NCI-H1417 (cell line): ENCODE results near the gene USP40.

Source experiments
- DNase-seq, 3 experiments: peaks; one replicate each; lab custom pipeline; 2025; lab: John Stamatoyannopoulos, UW

The USP40 gene

GRCh38 chr2:233476063-233476410, 90.5 kb downstream of the USP40 start:
- DNase-seq = no peak

GRCh38 chr2:233474308-233475160, 92.0 kb downstream of the USP40 start:
- no peak for DNase-seq

GRCh38 chr2:233473878-233474277, 92.7 kb downstream of the USP40 start:
- DNase-seq = no peak

DNA sequence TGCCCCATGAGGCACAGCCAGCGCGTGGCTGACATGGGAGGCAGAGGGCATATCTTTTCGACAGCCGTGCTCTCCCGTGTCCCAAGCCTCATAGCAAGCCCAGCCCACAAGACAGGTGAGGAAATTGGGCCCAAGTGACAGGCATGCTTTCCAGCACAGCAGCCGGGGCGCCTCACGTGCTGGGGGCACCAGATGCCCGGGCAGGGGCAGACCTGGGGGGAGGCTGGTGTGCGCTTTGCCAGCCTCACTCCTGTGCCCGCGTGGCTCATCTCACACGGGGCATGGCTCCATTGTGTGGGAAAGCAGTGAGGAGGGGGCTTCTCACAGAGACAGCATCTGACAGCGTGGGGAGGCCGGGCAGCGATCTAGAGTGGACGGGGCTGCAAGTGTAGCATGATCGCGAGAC, 93.2 kb downstream of the USP40 start:
- no peak for DNase-seq

GRCh38 chr2:233471291-233472035, 95.1 kb downstream of the USP40 start:
- no peak for DNase-seq

- DNase-seq = no peak
Observed at GRCh38 chr2:233470839-233471238, 95.7 kb downstream of the USP40 start.

DNA sequence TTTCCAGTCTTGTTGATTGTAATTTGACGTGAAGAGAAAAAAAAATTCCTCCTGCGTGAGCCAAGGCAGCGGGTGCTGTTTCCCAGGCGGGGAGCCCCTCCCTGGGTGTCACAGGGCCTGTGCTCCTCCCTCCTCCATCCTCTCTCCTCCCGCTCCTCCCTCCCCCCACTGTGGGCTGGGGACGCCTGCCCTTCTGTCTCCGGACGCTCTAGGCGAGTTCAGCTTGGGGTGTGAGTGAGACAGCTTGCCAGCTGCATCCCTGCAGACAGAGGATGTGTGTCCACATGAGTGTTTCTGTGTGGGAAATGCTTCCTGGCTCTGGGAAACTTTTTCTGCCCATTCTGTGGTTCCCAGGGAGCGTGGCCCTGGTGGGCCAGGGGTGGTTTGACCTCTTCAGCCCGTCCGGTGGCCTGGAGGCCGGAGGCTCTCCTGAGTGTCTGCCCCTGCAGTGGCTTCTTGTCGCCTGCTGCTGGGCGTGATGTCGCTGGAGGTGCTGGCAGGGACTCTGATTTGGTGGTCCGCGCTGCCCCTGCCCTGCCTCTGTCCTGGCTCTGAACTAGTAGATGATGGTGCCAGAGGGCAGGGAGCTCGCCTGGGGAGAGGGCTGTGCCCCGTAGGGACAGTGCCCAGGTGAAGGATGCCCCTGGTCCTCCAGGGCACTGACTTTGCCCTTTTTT, 96.4 kb downstream of the USP40 start:
- DNase-seq = peak in 1 of 3 experiments; percentile 48

DNA sequence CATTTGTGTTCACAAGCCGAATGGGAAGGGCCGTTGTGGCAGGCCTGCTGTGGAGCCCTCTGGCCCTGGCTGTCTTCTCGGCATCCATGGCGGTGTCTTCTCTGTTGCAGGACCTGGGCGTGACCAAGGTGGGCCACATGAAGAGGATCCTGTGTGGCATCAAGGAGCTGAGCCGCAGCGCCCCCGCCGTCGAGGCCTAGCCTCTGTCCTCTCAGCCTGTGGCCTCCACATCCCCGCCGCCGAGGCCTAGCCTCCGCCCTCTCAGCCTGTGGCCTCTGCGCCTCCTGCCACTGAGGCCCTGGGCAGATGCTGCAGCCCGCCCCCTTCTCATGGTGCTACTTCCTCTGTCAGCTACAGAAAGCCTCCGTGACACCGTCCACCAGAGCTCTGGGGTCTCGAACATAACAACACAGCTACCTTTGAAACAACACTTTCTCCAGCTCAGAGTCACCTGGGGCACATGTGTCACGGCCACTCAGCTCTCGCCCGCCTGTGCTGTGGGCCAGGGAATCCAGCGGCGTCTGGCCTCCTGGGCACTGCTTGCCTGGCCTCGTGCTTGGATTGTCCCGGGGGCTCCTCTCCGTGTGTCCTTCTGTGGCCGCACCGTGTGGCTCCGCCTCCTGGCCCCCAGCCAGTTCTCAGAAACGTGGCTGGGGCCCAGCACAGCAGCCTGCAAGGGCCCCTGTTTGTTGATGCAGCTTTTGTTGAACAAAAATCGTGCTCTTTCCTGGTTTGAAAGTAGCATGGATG, 97.1 kb downstream of the USP40 start:
- peak in 2 of 3 experiments; percentile 24 to 48 for DNase-seq

GRCh38 chr2:233468741-233469110, 97.9 kb downstream of the USP40 start:
- DNase-seq = no peak

DNA sequence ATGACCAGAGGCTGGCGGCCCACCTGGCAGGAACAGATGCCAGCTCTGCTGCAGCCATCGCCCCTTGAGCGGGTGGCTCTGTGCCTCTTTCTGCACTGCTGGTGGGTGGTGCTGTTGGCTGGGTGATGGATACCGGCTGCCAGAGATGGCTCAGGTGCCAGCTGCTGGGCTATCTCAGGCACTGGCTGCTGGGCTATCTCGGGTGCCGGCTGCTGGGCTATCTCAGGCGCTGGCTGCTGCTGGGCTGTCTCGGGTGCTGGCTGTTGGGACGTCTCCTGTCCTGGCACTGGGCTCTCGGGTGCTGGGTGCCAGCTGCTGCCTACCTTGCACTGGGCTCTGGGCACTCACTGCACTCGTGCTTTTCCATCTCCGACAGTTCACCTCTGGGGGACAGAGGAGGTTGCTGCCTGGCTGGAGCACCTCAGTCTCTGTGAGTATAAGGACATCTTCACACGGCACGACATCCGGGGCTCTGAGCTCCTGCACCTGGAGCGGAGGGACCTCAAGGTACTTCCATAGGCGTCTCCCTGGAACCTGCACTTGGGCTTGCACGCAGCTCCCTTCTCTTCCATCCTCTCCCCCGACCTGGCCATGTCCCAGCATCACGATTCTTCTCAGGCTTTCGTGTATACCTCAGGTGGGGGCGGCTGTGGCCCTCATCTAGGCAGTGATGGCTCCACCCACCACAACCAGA, 98.4 kb downstream of the USP40 start:
- no peak for DNase-seq

- DNase-seq = no peak
Observed at GRCh38 chr2:233466991-233467603, 99.5 kb downstream of the USP40 start.

DNA sequence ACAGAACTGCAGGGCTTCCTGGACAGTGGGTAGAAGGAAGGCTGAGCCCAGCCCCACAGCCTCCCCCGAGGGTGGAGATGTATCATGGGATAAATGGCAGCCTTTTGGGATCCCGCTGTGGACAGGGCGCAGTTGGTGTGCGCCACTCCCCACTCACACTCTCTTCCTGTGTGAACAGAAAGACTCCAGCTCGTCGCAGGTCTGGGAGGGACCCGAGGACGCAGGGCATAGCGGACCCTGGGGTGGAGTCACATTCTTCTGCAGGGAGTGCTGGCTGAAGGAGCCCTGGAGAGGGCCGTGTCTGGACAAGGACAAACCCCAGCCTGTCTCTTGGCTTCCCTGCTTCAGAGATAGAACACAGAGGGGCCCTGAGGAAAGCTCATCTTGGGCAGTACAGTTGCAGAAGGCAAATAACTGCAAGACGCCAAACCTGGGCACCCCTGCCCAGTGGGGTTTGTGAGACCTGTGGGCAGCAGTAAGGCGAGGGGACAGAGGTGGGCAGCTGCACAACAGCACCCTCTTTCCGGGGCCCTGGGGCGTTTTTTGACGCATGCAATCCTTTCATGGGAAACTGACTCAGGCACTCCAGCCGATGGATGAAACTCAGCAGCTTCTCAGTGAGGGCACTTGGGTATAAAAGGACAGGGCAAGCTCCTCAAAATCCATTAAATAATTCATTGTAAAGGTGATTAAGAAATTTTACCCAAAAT, 101.9 kb downstream of the USP40 start:
- DNase-seq = no peak

- no peak for DNase-seq
Observed at GRCh38 chr2:233464056-233464455, 102.5 kb downstream of the USP40 start.

GRCh38 chr2:233463586-233463985, 103.0 kb downstream of the USP40 start:
- DNase-seq = no peak

DNA sequence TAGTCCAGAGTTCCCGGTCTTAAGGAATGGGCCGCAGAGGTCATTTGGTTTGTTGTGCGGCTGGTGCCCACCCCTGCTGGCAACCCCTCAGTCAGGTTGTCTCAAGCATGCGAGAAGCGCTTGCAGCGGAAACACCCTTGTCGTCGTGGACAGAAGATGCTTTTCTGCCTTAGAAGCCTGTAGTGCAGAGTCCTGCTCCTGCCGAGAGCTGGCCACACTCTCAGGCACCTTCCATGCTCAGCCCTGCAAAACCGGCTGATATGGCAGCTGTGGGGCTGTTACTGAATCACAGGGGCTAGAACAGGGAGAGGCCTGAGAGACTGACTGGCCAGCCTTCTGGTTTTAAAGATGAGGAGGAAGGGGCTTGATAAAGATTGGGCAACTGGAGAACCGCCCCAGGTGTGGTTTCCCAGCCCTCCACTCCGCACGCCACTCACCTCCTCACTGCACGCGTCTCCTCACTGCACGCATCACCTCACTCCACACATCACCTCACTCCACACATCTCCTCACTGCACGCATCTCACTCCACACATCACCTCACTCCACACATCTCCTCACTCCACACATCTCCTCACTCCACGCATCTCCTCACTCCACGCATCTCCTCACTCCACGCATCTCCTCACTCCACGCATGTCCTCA, 103.6 kb downstream of the USP40 start:
- no peak for DNase-seq

DNA sequence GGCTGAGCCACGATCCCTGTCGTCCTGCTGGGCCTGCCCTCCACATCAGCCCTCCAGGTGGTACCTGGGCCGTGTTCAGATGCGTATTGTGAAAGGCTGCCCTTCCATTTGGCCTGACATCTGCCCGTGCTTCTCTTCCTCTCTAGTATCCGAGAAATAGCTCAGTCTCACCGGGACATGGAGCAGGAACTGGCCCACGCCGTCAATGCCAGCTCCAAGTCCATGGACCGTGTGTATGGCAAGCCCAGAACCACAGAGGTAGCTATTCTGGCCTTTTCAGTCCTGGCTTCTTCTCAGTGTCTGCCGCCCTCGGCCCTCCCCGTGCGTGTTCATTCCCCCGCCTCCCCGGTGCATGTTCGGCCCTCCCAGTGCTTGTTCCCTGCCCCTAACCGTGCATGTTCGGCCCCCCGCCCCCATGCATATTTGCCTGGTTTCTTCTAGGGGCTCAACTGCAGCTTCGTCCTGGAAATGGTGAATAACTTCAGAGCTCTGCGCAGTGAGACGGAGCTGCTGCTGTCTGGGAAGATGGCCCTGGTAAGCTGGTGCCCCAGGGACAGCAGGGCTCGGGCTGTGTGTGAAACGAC, 104.3 kb downstream of the USP40 start:
- DNase-seq = peak in 1 of 3 experiments; percentile 4

GRCh38 chr2:233461481-233461891, 105.1 kb downstream of the USP40 start:
- no peak for DNase-seq

- DNase-seq = peak in 2 of 3 experiments; percentile 86 to 93
Observed at GRCh38 chr2:233460726-233461441, 105.7 kb downstream of the USP40 start.

- no peak for DNase-seq
Observed at GRCh38 chr2:233459426-233459825, 107.2 kb downstream of the USP40 start.
